Pancreas (tissue), 10 donors: ENCODE measurements around the gene TMEM255B. TPM values are rescaled to one million over a fixed set of nuclear protein-coding genes. Genes with fewer than 3 reads are reported as not detected.

Experiments
- ATAC-seq, 4 donors: fragments of 200-7000 bp; cut with Tn5 transposase; one replicate each; pipeline versions ENCODE4 v1.8.0 to v1.9.1; 2020; ENCODE audit warnings: mild to moderate bottlenecking in 4 of 4, moderate library complexity in 4 of 4
- DNase-seq, 6 donors: peaks; one replicate each; pipeline ENCODE4 v3.0.0-alpha.2; 2020
- FAIRE-seq: peaks from 2 replicates; lab custom pipeline; 2012; peaks lifted over from hg19 to GRCh38; lab: Jason Lieb, UNC
- H3K27ac ChIP-seq, 4 donors: fragments of 200-600 bp; sonication (generic); 1 replicate in 3 of 4; 2 replicates in 1 of 4; pipeline versions ENCODE4 v1.5.0 to v1.8.0; 2020
- H3K27me3 ChIP-seq, 4 donors: fragments of 200-600 bp; one replicate each; pipeline ENCODE4 v1.8.0; 2021
- H3K36me3 ChIP-seq, 3 donors: fragments of 200-600 bp; sonication (generic) in 1 of 3; one replicate each; pipeline versions ENCODE4 v1.5.0 to v1.8.0; 2020 to 2021
- H3K4me1 ChIP-seq, 3 donors: fragments of 200-600 bp; one replicate each; pipeline ENCODE4 v1.8.0; 2021
- H3K4me3 ChIP-seq, 4 donors: fragments of 200-600 bp; sonication (generic) in 2 of 4; one replicate each; pipeline versions ENCODE4 v1.5.0 to v1.8.0; 2020 to 2021
- H3K9me3 ChIP-seq, 4 donors: fragments of 200-600 bp; one replicate each; pipeline ENCODE4 v1.8.0; 2021
- WGBS, 2 donors: extraction: QIAGEN DNeasy Blood & Tissue Kit; methylation state at CpG; one replicate each; pipeline ENCODE4 v1.1.7; 2013; 5-methylcytosine and 5-hydroxymethylcytosine counted together
- intact Hi-C, 3 donors: fragments of 100-400 bp; cut with DNase I; formaldehyde crosslinking; loops; one replicate each; pipeline versions ENCODE4 v1.11.1 to v1.14.2; 2022
- polyA plus RNA-seq, 2 donors: library from polyadenylated mRNA; stranded (reverse); fragments of 200-250 nt; gene quantifications; one replicate each; pipeline ENCODE4 v1.2.3, GENCODE V29; 2013
- total RNA-seq, 6 donors: library from RNA; stranded (reverse); fragmentation: NEBNext Ultra II Directional in 4 of 6; extraction: Animal tissue kit (Norgen Biotek cat#: 25700) in 4 of 6; gene quantifications; one replicate each; pipeline versions ENCODE4 v1.2.1 to v1.2.4, GENCODE V29; 2021 to 2023
- TF ChIP-seq, protein P1 (sequence below), 4 donors: fragments of 200-600 bp; sonication (generic) in 3 of 4; IDR thresholded peaks; one replicate each; pipeline versions ENCODE4 v1.5.0 to v1.8.0; 2021; ENCODE audit warnings: antibody characterized with exemption in 4 of 4
- donor health status: healthy with polysubstance abuse.
- donor health status: DM: no; HTN: no; CAD: no; lungs with moderate emphysema.
- donor health status: DM: no; HTN: no; CAD: no.
- donor health status: control.
- donor health status: control.
- donor health status: Bipolar disorder and iron deficiency.
- donor health status: DM: yes; HTN: yes; CAD: no.
- donor health status: DM: no; HTN: no; CAD: no.
- donor health status: DM: no; HTN: no; CAD: no.
- donor health status: DM: yes; HTN: yes; CAD: no.

Gene TMEM255B
- total and polyA plus RNA-seq, 8 donors: 1.8 to 17.9 (median 4.4) TPM

DNA sequence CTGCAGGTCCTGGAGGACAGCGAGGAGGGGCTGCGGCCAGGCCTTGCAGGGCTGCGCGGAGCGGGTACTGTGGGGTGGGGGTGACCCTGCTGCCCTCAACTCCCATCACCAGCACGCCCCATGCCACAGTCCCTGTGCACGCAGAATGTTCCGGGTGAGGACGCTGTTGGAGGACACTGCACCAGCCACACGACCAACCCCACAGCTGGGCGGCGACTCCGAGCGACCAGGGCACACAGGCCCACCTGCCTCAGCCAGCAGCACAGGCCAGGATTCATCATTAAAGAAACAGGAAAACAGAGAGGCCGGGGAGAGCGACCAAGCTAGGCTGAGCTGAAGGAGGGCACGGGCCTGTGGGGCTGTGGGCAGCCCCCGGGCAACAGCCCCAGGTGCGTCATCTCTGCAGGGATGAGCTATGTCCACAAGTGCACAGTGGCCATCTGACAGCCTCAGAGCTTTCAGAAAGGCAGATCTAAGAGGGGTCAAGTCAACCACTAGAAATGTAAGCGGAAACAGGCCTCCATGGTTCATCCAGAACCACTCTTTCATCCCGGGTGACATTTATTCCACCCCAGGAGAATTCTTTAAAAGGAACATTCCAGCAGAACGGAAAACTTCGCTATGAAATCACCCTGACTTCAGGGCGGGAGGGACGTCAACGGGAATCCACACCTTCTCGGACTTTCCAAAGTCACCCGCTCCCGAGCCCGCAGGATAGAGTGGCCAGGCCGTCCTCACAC, 103.3 kb downstream of the TMEM255B start:
- peak in 2 of 6 donors; percentile 11 to 54 for DNase-seq
- H3K4me1 ChIP-seq: peaks cover 3 to 11% (median 9%) of the 10 kb centered on the region in 3 donors
- no peaks in the 10 kb centered on the region for H3K36me3 ChIP-seq
- intact Hi-C loops: no loop called here
- FAIRE-seq: no peak
- ATAC-seq: peak in 2 of 4 donors; percentile 2 to 7
- no peaks in the 10 kb centered on the region for H3K27me3 ChIP-seq
- H3K9me3 ChIP-seq: no peaks in the 10 kb centered on the region
- H3K27ac ChIP-seq: peak overlapping the region; percentile 78 to 89 (median 86)
- TF ChIP-seq, protein P1, sequence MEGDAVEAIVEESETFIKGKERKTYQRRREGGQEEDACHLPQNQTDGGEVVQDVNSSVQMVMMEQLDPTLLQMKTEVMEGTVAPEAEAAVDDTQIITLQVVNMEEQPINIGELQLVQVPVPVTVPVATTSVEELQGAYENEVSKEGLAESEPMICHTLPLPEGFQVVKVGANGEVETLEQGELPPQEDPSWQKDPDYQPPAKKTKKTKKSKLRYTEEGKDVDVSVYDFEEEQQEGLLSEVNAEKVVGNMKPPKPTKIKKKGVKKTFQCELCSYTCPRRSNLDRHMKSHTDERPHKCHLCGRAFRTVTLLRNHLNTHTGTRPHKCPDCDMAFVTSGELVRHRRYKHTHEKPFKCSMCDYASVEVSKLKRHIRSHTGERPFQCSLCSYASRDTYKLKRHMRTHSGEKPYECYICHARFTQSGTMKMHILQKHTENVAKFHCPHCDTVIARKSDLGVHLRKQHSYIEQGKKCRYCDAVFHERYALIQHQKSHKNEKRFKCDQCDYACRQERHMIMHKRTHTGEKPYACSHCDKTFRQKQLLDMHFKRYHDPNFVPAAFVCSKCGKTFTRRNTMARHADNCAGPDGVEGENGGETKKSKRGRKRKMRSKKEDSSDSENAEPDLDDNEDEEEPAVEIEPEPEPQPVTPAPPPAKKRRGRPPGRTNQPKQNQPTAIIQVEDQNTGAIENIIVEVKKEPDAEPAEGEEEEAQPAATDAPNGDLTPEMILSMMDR (IDR thresholded peaks at IDR 0.05): no peak
- 69 to 75% methylated on average over 31 of the region's 31 CpGs for WGBS, 2 donors
- peak overlapping the region; percentile 53 to 69 (median 59) for H3K4me3 ChIP-seq

DNA sequence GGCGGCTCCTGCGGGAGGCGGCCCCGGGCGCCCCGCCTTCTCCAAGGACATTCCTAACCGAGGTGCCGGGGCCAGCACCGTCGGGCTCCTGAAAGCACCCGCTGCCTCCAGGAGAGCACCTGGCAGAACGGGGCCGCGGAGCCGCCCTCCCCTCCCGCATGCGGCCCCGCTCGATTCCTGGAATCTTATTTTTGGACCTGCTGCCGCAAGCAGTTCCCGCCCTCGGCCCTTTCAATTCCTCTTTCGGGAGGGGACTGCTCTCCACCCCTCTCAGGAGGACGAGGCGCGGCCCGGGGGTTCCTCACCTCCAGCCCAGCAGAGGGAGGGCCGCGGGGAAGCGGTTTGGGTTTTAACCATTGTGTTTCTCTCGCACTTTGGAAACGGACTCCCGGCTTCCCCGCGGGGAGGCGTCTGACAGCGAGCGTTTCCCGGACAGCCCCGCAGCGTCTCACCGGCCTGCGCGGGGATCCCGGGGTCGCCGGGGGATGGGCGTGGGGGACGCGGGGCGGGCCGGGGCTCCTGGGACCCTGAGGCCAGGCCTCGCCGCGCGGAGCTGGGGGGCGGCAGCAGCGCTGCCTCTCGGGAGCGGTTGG, 104.0 kb downstream of the TMEM255B start:
- no peaks in the 10 kb centered on the region for H3K27me3 ChIP-seq
- FAIRE-seq: no peak
- TF ChIP-seq, protein P1 (IDR thresholded peaks at IDR 0.05): no peak
- no peaks in the 10 kb centered on the region for H3K36me3 ChIP-seq
- ATAC-seq: peak; percentile 47 to 64 (median 55)
- WGBS, 2 donors: 10 to 11% methylated on average over 57 to 60 of the region's 60 CpGs
- H3K4me1 ChIP-seq: peaks cover 0 to 9% (median 8%) of the 10 kb centered on the region in 3 donors
- H3K27ac ChIP-seq: peak overlapping the region; percentile 78 to 89 (median 86)
- peak overlapping the region; percentile 53 to 69 (median 59) for H3K4me3 ChIP-seq
- intact Hi-C loops: no loop called here
- H3K9me3 ChIP-seq: no peaks in the 10 kb centered on the region
- peak in 5 of 6 donors; percentile 49 to 69 (median 57) for DNase-seq

DNA sequence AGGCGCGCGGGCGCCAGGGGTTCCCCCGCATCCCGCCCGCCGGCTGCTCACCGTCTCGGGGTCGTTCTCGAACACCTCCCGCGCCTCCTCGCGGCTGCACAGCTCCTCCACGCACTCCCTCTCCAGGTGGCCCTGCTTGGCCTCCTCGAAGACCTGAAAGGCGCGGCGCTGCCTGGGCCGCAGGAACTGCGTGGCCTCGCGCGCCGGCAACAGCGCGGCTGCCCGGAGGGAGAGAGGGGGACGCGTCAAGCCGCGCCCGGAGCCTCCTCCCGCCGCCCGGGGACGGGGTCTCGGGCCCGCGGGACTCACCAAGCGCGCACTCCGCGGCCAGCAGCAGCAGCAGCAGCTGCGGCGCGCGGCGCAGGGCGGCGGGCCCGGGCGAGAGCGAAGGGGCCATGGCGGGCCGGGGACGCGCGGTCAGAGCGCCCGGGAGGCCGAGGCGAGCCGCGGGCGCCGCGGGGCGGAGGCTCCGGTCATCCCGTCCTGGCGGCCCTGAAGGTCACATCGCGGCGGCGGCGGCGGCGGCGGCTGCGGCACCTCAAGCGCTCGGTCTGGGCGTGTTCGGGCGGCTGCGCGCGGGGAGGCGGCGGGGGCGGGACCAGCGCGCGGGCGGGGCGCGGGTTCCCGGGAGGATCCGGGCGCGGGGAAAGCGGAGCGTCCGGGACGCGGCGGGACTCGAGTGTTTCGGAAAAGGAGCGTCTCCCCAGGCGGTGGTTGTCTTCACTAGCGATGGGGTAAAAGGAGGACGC, 104.7 kb downstream of the TMEM255B start, which contains the start of gene GAS6:
Gene GAS6, minus strand, starts transcription at position 553 of the 749 bp plus-strand sequence. Its CDS starts 156 bp downstream, at position 397.
- FAIRE-seq: no peak
- peak; percentile 49 to 73 (median 58) for ATAC-seq
- TF ChIP-seq, protein P1 (IDR thresholded peaks at IDR 0.05): no peak
- intact Hi-C loops: no loop called here
- Histone ChIP-seq H3K36me3 (no peaks in the 10 kb centered on the region), H3K27ac (peak within 1 kb of the TSS; percentile 78 to 89 (median 86)), H3K4me3 (peak within 1 kb of the TSS; percentile 53 to 69 (median 59)), H3K27me3 (no peaks in the 10 kb centered on the region), H3K9me3 (no peaks in the 10 kb centered on the region), H3K4me1 (peaks cover 0 to 9% (median 8%) of the 10 kb centered on the region in 3 donors)
- peak in 5 of 6 donors; percentile 59 to 85 (median 73) for DNase-seq
- WGBS, 2 donors: 0 to 1% methylated on average over 72 to 116 of the region's 116 CpGs

DNA sequence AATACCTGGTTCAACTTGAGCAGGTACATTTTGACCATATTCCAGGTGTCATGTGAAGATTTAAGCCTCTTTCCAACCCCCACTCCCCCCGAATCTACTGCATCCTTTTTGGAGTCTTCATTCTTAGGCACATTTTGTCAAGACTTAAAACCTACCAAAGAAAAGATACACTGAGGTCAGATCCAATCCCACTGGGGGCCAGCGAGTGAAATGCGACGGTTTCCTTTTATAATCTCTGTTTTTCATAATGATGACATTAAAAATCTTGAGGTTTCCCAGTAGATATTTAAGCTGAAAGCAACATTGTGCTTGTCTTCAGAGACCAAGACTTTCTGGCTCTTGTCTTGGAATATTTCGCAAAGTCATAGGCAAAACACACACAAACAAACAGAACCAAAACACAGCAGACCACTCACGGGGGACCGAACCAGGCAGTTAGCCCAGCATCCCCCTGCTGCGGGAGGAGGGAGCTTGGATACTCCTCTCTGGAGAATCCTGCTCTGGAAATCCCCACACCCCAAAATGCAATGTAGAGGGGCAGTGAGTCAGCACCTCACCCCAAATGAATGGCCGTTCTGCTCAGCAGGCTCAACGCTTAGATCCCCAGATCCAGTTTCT, 105.4 kb downstream of the TMEM255B start:
- intact Hi-C loops: no loop called here
- WGBS, 2 donors: 9 to 10% methylated on average over 10 of the region's 10 CpGs
- FAIRE-seq: no peak

More for the DNA sequence above, 105.4 kb downstream of the TMEM255B start:
- Histone ChIP-seq H3K4me1 (peaks cover 0 to 9% (median 8%) of the 10 kb centered on the region in 3 donors), H3K27ac (peak overlapping the region in 3 of 4 donors; percentile 52 to 89 (median 87)), H3K4me3 (peak overlapping the region; percentile 53 to 69 (median 59)), H3K27me3 (no peaks in the 10 kb centered on the region), H3K9me3 (no peaks in the 10 kb centered on the region), H3K36me3 (no peaks in the 10 kb centered on the region)
- no peak for ATAC-seq
- no peak for DNase-seq
- TF ChIP-seq, protein P1 (IDR thresholded peaks at IDR 0.05): no peak
